MM.1S (cell line): ENCODE measurements around the gene SAFB2.

Experiments
- DNase-seq: peaks from one replicate; pipeline ENCODE4 v3.0.0-alpha.2; 2015
- H2AFZ ChIP-seq: fragments of 300-600 bp; sonication (generic); 2 replicates; pipeline ENCODE4 v1.6.0; 2016; ENCODE audit warnings: antibody characterized with exemption, low read length
- H3F3A ChIP-seq: fragments of 300-600 bp; sonication (generic); 2 replicates; pipeline ENCODE4 v1.6.1; 2016; ENCODE audit warnings: mild to moderate bottlenecking, antibody characterized with exemption, low read length, moderate library complexity, mixed read lengths; ENCODE audit not compliant: insufficient read depth
- H3K27ac ChIP-seq: fragments of 300-600 bp; sonication (generic); 2 replicates; pipeline ENCODE4 v1.5.1; 2016; ENCODE audit warnings: mild to moderate bottlenecking, low read length
- H3K27me3 ChIP-seq: fragments of 300-600 bp; sonication (generic); replicated peaks from 2 replicates; pipeline ENCODE4 v1.6.0; 2016; ENCODE audit warnings: low read length; ENCODE audit not compliant: insufficient read depth
- H3K36me3 ChIP-seq: fragments of 300-600 bp; sonication (generic); replicated peaks from 2 replicates; pipeline ENCODE4 v1.6.1; 2016; ENCODE audit warnings: mild to moderate bottlenecking, low read length, mixed read lengths; ENCODE audit not compliant: insufficient read depth
- H3K4me1 ChIP-seq: fragments of 300-600 bp; sonication (generic); 2 replicates; pipeline ENCODE4 v1.6.1; 2016; ENCODE audit warnings: low read length, mixed read lengths
- H3K4me2 ChIP-seq: fragments of 300-600 bp; sonication (generic); 2 replicates; pipeline ENCODE4 v1.6.0; 2016; ENCODE audit warnings: low read depth, low read length
- H3K4me3 ChIP-seq: fragments of 300-600 bp; sonication (generic); 2 replicates; pipeline ENCODE4 v1.5.1; 2016; ENCODE audit warnings: low read length, mixed read lengths
- H3K79me2 ChIP-seq: fragments of 300-600 bp; sonication (generic); 2 replicates; pipeline ENCODE4 v1.6.1; 2016; ENCODE audit warnings: mixed run types, low read length, mixed read lengths
- H3K9ac ChIP-seq: fragments of 300-600 bp; sonication (generic); 2 replicates; pipeline ENCODE4 v1.6.1; 2016; ENCODE audit warnings: low read length, mixed read lengths
- H3K9me2 ChIP-seq: fragments of 300-600 bp; sonication (generic); replicated peaks from 2 replicates; pipeline ENCODE4 v1.6.1; 2016; ENCODE audit warnings: mild to moderate bottlenecking, low read length, mixed read lengths; ENCODE audit not compliant: insufficient read depth
- H3K9me3 ChIP-seq: fragments of 300-600 bp; sonication (generic); replicated peaks from 2 replicates; pipeline ENCODE4 v1.6.1; 2016; ENCODE audit warnings: mild to moderate bottlenecking, low read length, mixed read lengths; ENCODE audit not compliant: insufficient read depth
- H4K20me1 ChIP-seq: fragments of 300-600 bp; sonication (generic); 2 replicates; pipeline ENCODE4 v1.6.1; 2016; ENCODE audit warnings: mild to moderate bottlenecking, low read length, moderate library complexity, mixed read lengths; ENCODE audit not compliant: insufficient read depth
- CTCF ChIP-seq: fragments of 300-600 bp; sonication (generic); IDR thresholded peaks from 2 replicates; pipeline ENCODE4 v1.5.1; 2016; ENCODE audit warnings: antibody characterized with exemption, low read length, mixed read lengths
- EZH2 ChIP-seq: fragments of 300-600 bp; sonication (generic); optimal IDR thresholded peaks from 2 replicates; pipeline ENCODE3; 2017; ENCODE audit warnings: low read depth, mild to moderate bottlenecking, antibody characterized with exemption, low read length, mixed read lengths
- EZH2phosphoT487 ChIP-seq: fragments of 300-600 bp; sonication (generic); IDR thresholded peaks from 2 replicates; pipeline ENCODE4 v1.6.1; 2018; ENCODE audit warnings: antibody characterized with exemption, low read length

SAFB2 gene

GRCh38 chr19:5575590-5575989 is 47.0 kb downstream of the SAFB2 start:
- Histone ChIP-seq H3K9me2 (no peaks in the 10 kb centered on the region), H3K9me3 (no peaks in the 10 kb centered on the region), H3K9ac (no peak overlapping the region), H3K27ac (no peak overlapping the region), H3K4me3 (no peak overlapping the region), H4K20me1 (no peaks in the 10 kb centered on the region), H3K27me3 (no peaks in the 10 kb centered on the region), H3K79me2 (no peaks in the 10 kb centered on the region), H2AFZ (no peak overlapping the region), H3K36me3 (no peaks in the 10 kb centered on the region), H3K4me1 (no peaks in the 10 kb centered on the region), H3K4me2 (no peak overlapping the region), H3F3A (peaks cover 2% of the 10 kb centered on the region; the same call in 1 of the 2 replicates)
- TF ChIP-seq CTCF (no peak), EZH2 (no peak), EZH2phosphoT487 (no peak)
- DNase-seq = no peak

- no peak for DNase-seq
- Histone ChIP-seq H3F3A (no peaks in the 10 kb centered on the region), H3K4me1 (no peaks in the 10 kb centered on the region), H3K9ac (no peak overlapping the region), H3K27me3 (no peaks in the 10 kb centered on the region), H4K20me1 (no peaks in the 10 kb centered on the region), H3K9me3 (no peaks in the 10 kb centered on the region), H3K36me3 (no peaks in the 10 kb centered on the region), H3K79me2 (no peaks in the 10 kb centered on the region), H3K4me2 (no peak overlapping the region), H3K27ac (no peak overlapping the region), H3K4me3 (no peak overlapping the region), H3K9me2 (no peaks in the 10 kb centered on the region), H2AFZ (no peak overlapping the region)
- TF ChIP-seq EZH2 (no peak), EZH2phosphoT487 (no peak), CTCF (no peak)
These were observed 49.9 kb downstream of the SAFB2 start for GRCh38 chr19:5572556-5573286.

GRCh38 chr19:5571777-5572176 is 50.8 kb downstream of the SAFB2 start:
- no peaks in the 10 kb centered on the region for H3F3A ChIP-seq
- no peaks in the 10 kb centered on the region for H3K4me1 ChIP-seq
- no peak overlapping the region for H3K9ac ChIP-seq
- H3K9me3 ChIP-seq = no peaks in the 10 kb centered on the region
- no peaks in the 10 kb centered on the region for H3K79me2 ChIP-seq
- H3K27ac ChIP-seq = no peak overlapping the region
- no peaks in the 10 kb centered on the region for H3K36me3 ChIP-seq
- H3K4me2 ChIP-seq = no peak overlapping the region
- H3K4me3 ChIP-seq = no peak overlapping the region
- DNase-seq = no peak
- H4K20me1 ChIP-seq = no peaks in the 10 kb centered on the region
- no peak overlapping the region for H2AFZ ChIP-seq
- peaks cover 5% of the 10 kb centered on the region for H3K27me3 ChIP-seq
- H3K9me2 ChIP-seq = no peaks in the 10 kb centered on the region
- no peak for TF ChIP-seq EZH2
- no peak for TF ChIP-seq EZH2phosphoT487
- TF ChIP-seq CTCF = no peak
